Stomach (tissue), 9 donors: ENCODE results near the gene AGBL4. TPM values are rescaled to one million over a fixed set of nuclear protein-coding genes. Genes with fewer than 3 reads are reported as not detected.

Source experiments
- DNase-seq, 2 donors: peaks; one replicate each; pipeline versions ENCODE4 v3.0.0 to v3.0.0-alpha.2; 2013 to 2019
- H3K27ac ChIP-seq, 5 donors: fragments of 200-600 bp in 4 of 5; sonication (generic) in 4 of 5; one replicate each; pipeline ENCODE4 v1.5.1; 2013 to 2019; ENCODE audit warnings: mild to moderate bottlenecking in 1 of 5, moderate library complexity in 1 of 5
- H3K27me3 ChIP-seq, 3 donors: fragments of 200-600 bp; sonication (generic); one replicate each; pipeline ENCODE4 v1.5.1; 2017 to 2019; ENCODE audit warnings: mixed run types in 1 of 3
- H3K36me3 ChIP-seq, 4 donors: fragments of 200-600 bp; sonication (generic); 1 replicate in 3 of 4; 2 replicates in 1 of 4; pipeline ENCODE4 v1.5.1; 2016 to 2019
- H3K4me1 ChIP-seq, 4 donors: fragments of 200-600 bp; sonication (generic); one replicate each; pipeline ENCODE4 v1.5.1; 2016 to 2019
- H3K4me3 ChIP-seq, 4 donors: fragments of 200-600 bp; sonication (generic) in 3 of 4; one replicate each; pipeline ENCODE4 v1.5.1; 2016 to 2019; ENCODE audit warnings: mild to moderate bottlenecking in 1 of 4
- H3K9me3 ChIP-seq, 4 donors: fragments of 200-600 bp; sonication (generic); one replicate each; pipeline ENCODE4 v1.5.1; 2016 to 2019
- EP300 ChIP-seq: sonication (generic); formaldehyde crosslinking; IDR thresholded peaks from one replicate; pipeline ENCODE4 v1.6.1; 2017; ENCODE audit warnings: antibody characterized with exemption
- POLR2A ChIP-seq, 4 donors: fragments of 450-650 bp; IDR thresholded peaks; one replicate each; pipeline ENCODE4 v1.6.1; 2016; ENCODE audit warnings: antibody characterized with exemption in 4 of 4, control low read depth in 2 of 4, mild to moderate bottlenecking in 1 of 4, moderate library complexity in 1 of 4
- POLR2AphosphoS5 ChIP-seq, 3 donors: sonication (generic); formaldehyde crosslinking; IDR thresholded peaks; one replicate each; pipeline ENCODE4 v1.6.1; 2016; ENCODE audit warnings: antibody characterized with exemption in 3 of 3
- WGBS, 5 donors: extraction: QIAGEN DNeasy Blood & Tissue Kit in 3 of 5; methylation state at CpG; one replicate each; pipeline versions ENCODE4 v1.1.5 to v1.1.7; 2013 to 2018; 5-methylcytosine and 5-hydroxymethylcytosine counted together
- intact Hi-C: fragments of 100-400 bp; cut with DNase I; formaldehyde crosslinking; loops from one replicate; pipeline ENCODE4 v1.15.1; 2023; ENCODE audit warnings: low total_unique reads
- polyA plus RNA-seq, 3 donors: library from polyadenylated mRNA; stranded (reverse); fragments of 200-250 nt; gene quantifications; one replicate each; pipeline ENCODE4 v1.2.3, GENCODE V29; 2013
- total RNA-seq, 5 donors: library from RNA; depleted of rRNA; stranded (reverse); fragments of >200 nt; gene quantifications; one replicate each; pipeline versions ENCODE4 v1.1.0 to v1.2.3, GENCODE V29; 2014 to 2016
- TF ChIP-seq, protein P1 (sequence below), 7 experiments: fragments of 450-650 bp in 4 of 7; fragments of 200-600 bp in 3 of 7; sonication (generic) in 3 of 7; IDR thresholded peaks; one replicate each; pipeline ENCODE4 v1.5.1; 2016 to 2019; ENCODE audit warnings: antibody characterized with exemption in 7 of 7, control low read depth in 2 of 7, mild to moderate bottlenecking in 1 of 7
- donor health status: healthy with polysubstance abuse.
- donor health status: Bipolar disorder and iron deficiency.
- donor health status: healthy.

AGBL4 gene
- total and polyA plus RNA-seq, 8 donors, result 0.92 TPM; not detected in 7

GRCh38 chr1:48697066-48697707 is 1326.6 kb downstream of the AGBL4 start:
- peak; percentile 74 for DNase-seq
- Histone ChIP-seq H3K27ac (no peak overlapping the region), H3K36me3 (no peaks in the 10 kb centered on the region), H3K4me3 (no peak overlapping the region), H3K27me3 (peaks cover 0 to 19% (median 0%) of the 10 kb centered on the region in 3 donors), H3K9me3 (no peaks in the 10 kb centered on the region), H3K4me1 (peaks cover 0 to 12% (median 9%) of the 10 kb centered on the region in 4 donors)
- TF ChIP-seq, protein P1, sequence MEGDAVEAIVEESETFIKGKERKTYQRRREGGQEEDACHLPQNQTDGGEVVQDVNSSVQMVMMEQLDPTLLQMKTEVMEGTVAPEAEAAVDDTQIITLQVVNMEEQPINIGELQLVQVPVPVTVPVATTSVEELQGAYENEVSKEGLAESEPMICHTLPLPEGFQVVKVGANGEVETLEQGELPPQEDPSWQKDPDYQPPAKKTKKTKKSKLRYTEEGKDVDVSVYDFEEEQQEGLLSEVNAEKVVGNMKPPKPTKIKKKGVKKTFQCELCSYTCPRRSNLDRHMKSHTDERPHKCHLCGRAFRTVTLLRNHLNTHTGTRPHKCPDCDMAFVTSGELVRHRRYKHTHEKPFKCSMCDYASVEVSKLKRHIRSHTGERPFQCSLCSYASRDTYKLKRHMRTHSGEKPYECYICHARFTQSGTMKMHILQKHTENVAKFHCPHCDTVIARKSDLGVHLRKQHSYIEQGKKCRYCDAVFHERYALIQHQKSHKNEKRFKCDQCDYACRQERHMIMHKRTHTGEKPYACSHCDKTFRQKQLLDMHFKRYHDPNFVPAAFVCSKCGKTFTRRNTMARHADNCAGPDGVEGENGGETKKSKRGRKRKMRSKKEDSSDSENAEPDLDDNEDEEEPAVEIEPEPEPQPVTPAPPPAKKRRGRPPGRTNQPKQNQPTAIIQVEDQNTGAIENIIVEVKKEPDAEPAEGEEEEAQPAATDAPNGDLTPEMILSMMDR (IDR thresholded peaks at IDR 0.05), result peak in 5 of 7 experiments; percentile 33 to 88 (median 84)
- TF ChIP-seq EP300 (no peak), POLR2AphosphoS5 (IDR thresholded peaks at IDR 0.05) (no peak), POLR2A (IDR thresholded peaks at IDR 0.05) (no peak)
- intact Hi-C loops, result no loop called here
- WGBS, 5 donors, result 15 to 25% (median 21%) methylated on average over 5 of the region's 5 CpGs

DNA sequence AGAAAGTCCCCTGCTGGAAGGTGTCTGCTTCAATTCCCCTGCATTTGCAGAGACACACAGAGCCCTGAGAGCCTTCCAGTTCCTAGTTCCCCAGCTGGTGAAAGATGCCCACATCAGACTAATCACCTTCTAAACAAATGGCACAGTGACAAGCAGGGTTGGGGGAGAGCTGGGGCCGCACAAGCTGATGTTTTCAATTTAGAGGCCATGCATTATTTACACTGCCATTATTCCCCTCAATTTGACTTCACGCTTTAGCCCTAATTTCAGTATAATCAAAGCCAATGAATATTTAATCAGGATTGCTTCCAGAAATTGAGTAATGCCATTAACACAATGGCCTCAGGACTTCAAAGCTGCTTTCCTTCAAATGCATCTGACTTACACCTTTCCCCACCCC is 1328.6 kb downstream of the AGBL4 start:
- TF ChIP-seq POLR2AphosphoS5 (IDR thresholded peaks at IDR 0.05) (no peak), POLR2A (IDR thresholded peaks at IDR 0.05) (no peak), EP300 (no peak)
- TF ChIP-seq, protein P1 (IDR thresholded peaks at IDR 0.05), result no peak
- Histone ChIP-seq H3K4me3 (no peak overlapping the region), H3K36me3 (no peaks in the 10 kb centered on the region), H3K27ac (no peak overlapping the region), H3K27me3 (peaks cover 0 to 19% (median 0%) of the 10 kb centered on the region in 3 donors), H3K4me1 (peaks cover 0 to 12% (median 9%) of the 10 kb centered on the region in 4 donors), H3K9me3 (no peaks in the 10 kb centered on the region)
- intact Hi-C loops, result no loop called here
- DNase-seq, result no peak
- 35 to 66% (median 54%) methylated on average over 2 of the region's 2 CpGs for WGBS, 5 donors

- no peak overlapping the region for H3K4me3 ChIP-seq
- peak in 1 of 2 donors; percentile 56 for DNase-seq
- H3K9me3 ChIP-seq, result no peaks in the 10 kb centered on the region
- H3K27me3 ChIP-seq, result peaks cover 0 to 19% (median 0%) of the 10 kb centered on the region in 3 donors
- WGBS, 5 donors, result 35 to 56% (median 41%) methylated on average over 12 of the region's 12 CpGs
- H3K36me3 ChIP-seq, result no peaks in the 10 kb centered on the region
- TF ChIP-seq POLR2A (IDR thresholded peaks at IDR 0.05) (no peak), POLR2AphosphoS5 (IDR thresholded peaks at IDR 0.05) (no peak), EP300 (no peak)
- TF ChIP-seq, protein P1 (IDR thresholded peaks at IDR 0.05), result no peak
- intact Hi-C loops, result no loop called here
- H3K4me1 ChIP-seq, result peaks cover 0 to 12% (median 9%) of the 10 kb centered on the region in 4 donors
- H3K27ac ChIP-seq, result no peak overlapping the region
Measured at GRCh38 chr1:48693674-48694320, 1330.0 kb downstream of the AGBL4 start.

GRCh38 chr1:48693180-48693579 is 1330.6 kb downstream of the AGBL4 start:
- peaks cover 0 to 16% (median 0%) of the 10 kb centered on the region in 3 donors for H3K27me3 ChIP-seq
- intact Hi-C loops, result no loop called here
- TF ChIP-seq EP300, result no peak
- TF ChIP-seq, protein P1 (IDR thresholded peaks at IDR 0.05), result no peak
- TF ChIP-seq POLR2A (IDR thresholded peaks at IDR 0.05), result no peak
- TF ChIP-seq POLR2AphosphoS5 (IDR thresholded peaks at IDR 0.05), result no peak
- no peak overlapping the region for H3K27ac ChIP-seq
- WGBS, 5 donors, result 37 to 70% (median 49%) methylated on average over 11 of the region's 11 CpGs
- DNase-seq, result no peak
- H3K9me3 ChIP-seq, result no peaks in the 10 kb centered on the region
- H3K4me1 ChIP-seq, result peaks cover 0 to 12% (median 9%) of the 10 kb centered on the region in 4 donors
- no peak overlapping the region for H3K4me3 ChIP-seq
- no peaks in the 10 kb centered on the region for H3K36me3 ChIP-seq
